HepG2 (cell line): ENCODE data around the gene AGTPBP1. TPM values are rescaled to one million over a fixed set of nuclear protein-coding genes. Genes with fewer than 3 reads are reported as not detected.

Source experiments
- CC2D1A ChIP-seq: sonication (generic); formaldehyde crosslinking; IDR thresholded peaks from 2 replicates; pipeline ENCODE4 v1.8.1; 2023; ENCODE audit warnings: mild to moderate bottlenecking, missing genetic modification reagents
- NFAT5 ChIP-seq: sonication (generic); formaldehyde crosslinking; IDR thresholded peaks from 2 replicates; pipeline ENCODE4 v1.4.0; 2020; ENCODE audit warnings: missing genetic modification reagents
- PRDM10 ChIP-seq: sonication (generic); formaldehyde crosslinking; IDR thresholded peaks from 2 replicates; pipeline ENCODE4 v1.4.0; 2020; ENCODE audit warnings: low read depth, missing genetic modification reagents
- RFX5 ChIP-seq: IDR thresholded peaks from 2 replicates; pipeline ENCODE4 v1.6.1; 2011; ENCODE audit warnings: low read depth, low read length, improper control_type of control experiment
- RXRA ChIP-seq: sonication (generic); formaldehyde crosslinking; IDR thresholded peaks from 2 replicates; pipeline ENCODE4 v1.5.1; 2020; ENCODE audit warnings: missing genetic modification reagents
- STAT6 ChIP-seq: sonication (generic); formaldehyde crosslinking; IDR thresholded peaks from 2 replicates; pipeline ENCODE4 v1.4.0; 2020; ENCODE audit warnings: missing genetic modification reagents, mild to moderate bottlenecking, borderline replicate concordance
- TRIM22 ChIP-seq: fragments of 450-650 bp; IDR thresholded peaks from 2 replicates; pipeline ENCODE4 v1.6.1; 2017
- ZKSCAN5 ChIP-seq: sonication (generic); formaldehyde crosslinking; IDR thresholded peaks from 2 replicates; pipeline ENCODE4 v1.5.1; 2020; ENCODE audit warnings: mild to moderate bottlenecking, missing genetic modification reagents
- ZNF260 ChIP-seq: sonication (generic); formaldehyde crosslinking; IDR thresholded peaks from 2 replicates; pipeline ENCODE4 v1.4.0; 2020; ENCODE audit warnings: missing genetic modification reagents, low read depth, mild to moderate bottlenecking, borderline replicate concordance
- ZNF496 ChIP-seq: sonication (generic); formaldehyde crosslinking; IDR thresholded peaks from 2 replicates; pipeline ENCODE4 v1.8.1; 2023; ENCODE audit warnings: mild to moderate bottlenecking, moderate library complexity, missing genetic modification reagents; ENCODE audit not compliant: insufficient replicate concordance
- ZNF574 ChIP-seq: sonication (generic); formaldehyde crosslinking; IDR thresholded peaks from 2 replicates; pipeline ENCODE4 v1.4.0; 2020; ENCODE audit warnings: missing genetic modification reagents
- polyA plus RNA-seq, 8 experiments: library from polyadenylated mRNA; depleted of rRNA in 3 of 8; stranded (reverse) in 7 of 8; unstranded in 1 of 8; fragments of >200 nt; fragmentation: Illumina TruSeq in 4 of 8; extraction: Trizol in 4 of 8; gene quantifications; 2 replicates each; pipeline versions ENCODE4 v1.2.1 to v1.2.3, GENCODE V29; 2011 to 2016; ENCODE audit warnings: low read depth in 4 of 8, missing spikeins in 1 of 8, mixed read lengths in 1 of 8; ENCODE audit not compliant: insufficient read depth in 1 of 8
- total RNA-seq, 5 experiments: library from RNA; depleted of rRNA; stranded (reverse); fragments of >200 nt; fragmentation: Illumina TruSeq; extraction: Trizol; gene quantifications; 2 replicates each; pipeline ENCODE4 v1.2.3, GENCODE V29; 2016; ENCODE audit warnings: low read depth in 1 of 5

AGTPBP1 gene
- total and polyA plus RNA-seq, 2 of the 13 experiments (the other 11 are each of a cell fraction or from before 2014, with no cell fraction given) = 9.7 to 22.3 TPM

GRCh38 chr9:85723215-85723614 is 18.5 kb downstream of the AGTPBP1 start (continued):
- TF ChIP-seq ZNF260 (CRISPR knock-in tag) (no peak), STAT6 (no peak), CC2D1A (CRISPR knock-in tag) (no peak), NFAT5 (CRISPR knock-in tag) (no peak), ZKSCAN5 (CRISPR knock-in tag) (no peak), TRIM22 (no peak), RXRA (CRISPR knock-in tag) (no peak), PRDM10 (CRISPR knock-in tag) (no peak), ZNF574 (CRISPR knock-in tag) (peak; percentile 61; the same call in 1 of the 2 replicates), ZNF496 (CRISPR knock-in tag) (no peak), RFX5 (no peak)
